ENCODE data around the gene ITGAL.

DNA sequence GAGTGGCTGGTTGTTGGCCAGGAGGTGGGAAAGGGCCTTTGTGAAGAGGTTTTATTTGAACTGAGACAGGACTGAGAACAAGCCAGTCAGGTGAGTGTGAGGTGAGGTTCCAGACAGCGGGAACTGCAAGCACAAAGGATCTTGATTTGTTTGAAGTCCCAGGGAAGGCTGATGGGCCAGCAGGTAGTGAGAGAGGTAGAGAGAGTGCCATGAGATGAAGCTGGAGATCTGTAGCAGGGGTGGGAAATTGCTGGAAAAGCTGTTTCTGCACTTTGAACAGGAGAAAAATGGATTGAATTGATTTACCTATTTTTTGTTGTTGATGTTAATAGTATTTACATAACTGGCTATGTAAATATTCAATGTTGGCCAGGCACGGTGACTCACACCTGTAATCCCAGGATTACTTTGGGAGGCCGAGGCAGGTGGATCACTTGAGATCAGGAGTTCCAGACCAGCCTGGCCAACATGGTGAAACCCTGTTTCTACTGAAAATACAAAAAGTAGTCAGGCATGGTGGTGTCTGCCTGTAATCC lies 35.0 kb upstream of the ITGAL start:
- TF ChIP-seq CTCF (IDR thresholded peaks at IDR 0.05; ENCODE audit: low read depth, low read length): no peak
- TF ChIP-seq POLR2A (IDR thresholded peaks at IDR 0.05; ENCODE audit: extremely low read depth, insufficient read length): no peak
- TF ChIP-seq MYC (IDR thresholded peaks at IDR 0.05; ENCODE audit: low read depth, low read length): no peak
